Activated effector memory CD4-positive, alpha-beta T cell treated with anti-CD3 and anti-CD28 coated beads, Interleukin-2, amount 50 U/mL, for 16 hours (primary cell): ENCODE results near the gene C9orf43.
"Not testable (repeated sequence)": the region's sequence is repeated elsewhere in the genome, so short reads cannot be mapped to it uniquely, and the experiment has no call there.

ENCODE experiments used
- DNase-seq: peaks from one replicate; pipeline ENCODE4 v3.0.0-alpha.2; 2020

C9orf43 gene

GRCh38 chr9:113381909-113382411, 28.6 kb upstream of the C9orf43 start:
- DNase-seq = no peak

- no peak for DNase-seq
These were observed 23.8 kb upstream of the C9orf43 start for GRCh38 chr9:113386571-113387393.

GRCh38 chr9:113387560-113388230, 22.9 kb upstream of the C9orf43 start:
- no peak for DNase-seq

GRCh38 chr9:113388833-113389232, 21.7 kb upstream of the C9orf43 start:
- DNase-seq = no peak

- DNase-seq = no peak
These were observed 21.1 kb upstream of the C9orf43 start for GRCh38 chr9:113389451-113389850.

- DNase-seq = no peak
These were observed 20.2 kb upstream of the C9orf43 start for GRCh38 chr9:113390192-113390960.

- no peak for DNase-seq
These were observed 18.6 kb upstream of the C9orf43 start for GRCh38 chr9:113391917-113392316.

- DNase-seq = peak; percentile 33
These were observed 17.3 kb upstream of the C9orf43 start for GRCh38 chr9:113393281-113393680.

GRCh38 chr9:113395000-113395861, 15.3 kb upstream of the C9orf43 start:
- DNase-seq = no peak

GRCh38 chr9:113397203-113397631, 13.3 kb upstream of the C9orf43 start:
- no peak for DNase-seq

- no peak for DNase-seq
These were observed 11.8 kb upstream of the C9orf43 start for GRCh38 chr9:113398796-113399195.

GRCh38 chr9:113399646-113400200, 10.8 kb upstream of the C9orf43 start:
- no peak for DNase-seq

GRCh38 chr9:113401027-113401792, 9.3 kb upstream of the C9orf43 start, which contains the start of gene ALAD:
Gene ALAD, minus strand, starts transcription at chr9:113401284. Its CDS starts 7,725 bp downstream, at chr9:113393559.
- peak; percentile 100 for DNase-seq

GRCh38 chr9:113403646-113404045, 6.9 kb upstream of the C9orf43 start:
- DNase-seq = no peak

GRCh38 chr9:113406353-113406752, 4.2 kb upstream of the C9orf43 start:
- DNase-seq = not testable (repeated sequence)

GRCh38 chr9:113406873-113407511, 3.6 kb upstream of the C9orf43 start:
- peak; percentile 82 for DNase-seq

- no peak for DNase-seq
These were observed 1.1 kb upstream of the C9orf43 start for GRCh38 chr9:113409481-113409880.

GRCh38 chr9:113409883-113410206, 702 bp upstream of the C9orf43 start:
- no peak for DNase-seq

- DNase-seq = no peak
These were observed 5.7 kb downstream of the C9orf43 start for GRCh38 chr9:113416149-113416721.

- DNase-seq = no peak
These were observed 6.8 kb downstream of the C9orf43 start for GRCh38 chr9:113417370-113417769.
